GM21529 (cell line): Measurements from ENCODE around the gene RMI1.
A peak's percentile ranks its signal among the peaks of the same experiment; 100 is the strongest.

Experiments used
- ATAC-seq: cut with Tn5 transposase; IDR thresholded peaks from one replicate; pipeline ENCODE4 v1.9.1; 2021; ENCODE audit not compliant: unreplicated experiment

RMI1 gene

DNA sequence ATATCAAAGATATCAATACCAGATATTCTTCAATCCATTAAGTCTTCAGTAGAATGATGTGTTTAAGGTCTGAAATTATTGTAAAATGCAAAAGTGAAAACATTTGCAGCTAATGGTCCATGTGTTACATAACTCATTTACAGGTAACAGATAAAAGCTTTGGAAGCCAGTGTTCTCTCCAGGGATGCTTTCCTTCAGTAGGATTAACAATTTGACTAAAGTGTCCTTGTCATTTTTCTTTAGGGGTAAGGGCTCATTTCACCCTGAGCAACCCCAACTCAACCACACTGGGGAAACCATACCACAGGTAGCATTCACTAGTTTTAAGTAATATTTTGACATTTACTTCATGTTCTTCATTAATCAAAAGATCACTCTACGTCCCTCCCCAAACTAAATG lies 13.5 kb upstream of the RMI1 start:
- ATAC-seq, result no peak

- ATAC-seq, result no peak
Measured at GRCh38 chr9:83969602-83970001, 11.0 kb upstream of the RMI1 start.

GRCh38 chr9:83971485-83971884 lies 9.1 kb upstream of the RMI1 start:
- no peak for ATAC-seq

GRCh38 chr9:83972286-83972685 lies 8.3 kb upstream of the RMI1 start:
- no peak for ATAC-seq

- ATAC-seq, result no peak
Measured at GRCh38 chr9:83975300-83975699, 5.3 kb upstream of the RMI1 start.

DNA sequence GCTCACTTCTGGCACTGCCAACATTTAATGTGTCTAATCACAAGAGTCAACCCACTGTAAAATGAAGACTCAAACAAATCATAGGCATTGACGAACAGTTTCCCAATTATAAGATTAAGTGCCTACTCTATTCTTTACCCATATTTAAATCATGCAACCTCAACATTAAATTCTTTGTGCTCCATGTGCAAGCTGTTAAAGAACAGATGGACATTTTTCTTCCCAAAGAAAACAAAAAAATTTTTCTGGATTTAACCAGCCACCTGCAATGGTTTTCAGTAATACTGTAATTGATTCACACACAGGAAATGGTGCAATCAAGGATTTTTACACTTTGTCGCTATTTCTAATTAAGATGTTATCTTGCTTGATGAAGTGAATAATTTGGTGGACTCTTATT lies 4.2 kb upstream of the RMI1 start:
- ATAC-seq, result no peak

DNA sequence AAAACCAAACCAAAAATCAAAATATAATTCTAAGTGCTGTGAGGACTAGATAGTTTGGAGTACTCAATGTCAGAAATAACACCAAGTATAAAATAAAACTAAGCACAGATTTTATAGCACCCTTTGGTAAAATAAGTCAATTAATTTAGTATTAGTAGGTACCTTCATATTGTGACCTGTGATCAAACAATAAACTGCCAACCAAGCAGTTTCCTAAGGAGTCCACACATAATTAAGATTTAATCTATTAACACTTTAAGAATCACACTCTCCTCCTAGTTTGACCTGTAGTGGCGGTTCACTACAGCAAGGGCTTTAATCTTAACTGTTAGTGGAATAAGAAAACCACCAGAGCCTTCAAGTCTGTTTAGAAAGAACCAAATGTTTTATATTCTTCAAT lies 3.4 kb upstream of the RMI1 start:
- no peak for ATAC-seq

DNA sequence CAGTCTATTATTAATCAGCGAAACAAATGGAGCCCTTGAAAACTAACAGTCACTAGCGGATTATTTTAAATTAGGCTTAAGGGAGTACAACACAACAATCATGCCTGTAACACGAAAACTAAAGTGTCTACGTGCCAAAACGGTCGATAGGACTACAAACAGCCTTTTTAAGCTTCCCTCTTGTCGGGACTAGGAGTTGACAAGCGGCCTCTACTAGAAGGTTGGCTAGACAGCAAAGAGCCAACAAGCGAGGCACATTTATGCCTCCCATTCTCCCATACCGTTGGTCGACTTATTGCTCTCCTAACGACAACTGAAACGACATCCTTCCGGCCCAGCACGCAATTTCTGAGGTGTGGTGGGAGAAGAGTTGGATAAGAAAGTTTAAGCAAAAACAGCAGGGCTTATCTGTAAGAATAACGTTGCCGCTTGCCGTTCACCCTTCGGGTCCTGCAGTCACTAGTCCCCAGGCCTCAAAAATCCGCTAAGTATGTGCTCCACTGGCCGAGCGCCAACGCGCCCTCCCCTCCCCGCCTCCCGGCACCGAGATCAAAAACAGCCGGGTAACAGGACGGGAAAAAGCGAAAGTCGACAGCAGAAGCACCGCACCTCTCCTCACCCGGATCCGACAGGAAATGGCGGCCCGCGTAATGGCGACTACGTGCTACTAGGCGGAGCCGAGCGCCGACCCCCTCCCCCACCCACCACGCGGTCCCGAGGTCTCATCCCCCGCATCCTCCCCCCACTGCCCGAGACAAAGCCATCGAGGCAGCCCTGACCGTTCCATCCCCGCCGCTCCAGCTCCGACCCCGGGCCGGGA lies 1.4 kb upstream of the RMI1 start:
- ATAC-seq, result peak; percentile 30

- peak; percentile 79 for ATAC-seq
Measured at GRCh38 chr9:83979812-83980394, 702 bp upstream of the RMI1 start, which contains the start of gene HNRNPK. HNRNPK (minus strand) TSS chr9:83980215; CDS start chr9:83978252, 1,963 bp downstream.

DNA sequence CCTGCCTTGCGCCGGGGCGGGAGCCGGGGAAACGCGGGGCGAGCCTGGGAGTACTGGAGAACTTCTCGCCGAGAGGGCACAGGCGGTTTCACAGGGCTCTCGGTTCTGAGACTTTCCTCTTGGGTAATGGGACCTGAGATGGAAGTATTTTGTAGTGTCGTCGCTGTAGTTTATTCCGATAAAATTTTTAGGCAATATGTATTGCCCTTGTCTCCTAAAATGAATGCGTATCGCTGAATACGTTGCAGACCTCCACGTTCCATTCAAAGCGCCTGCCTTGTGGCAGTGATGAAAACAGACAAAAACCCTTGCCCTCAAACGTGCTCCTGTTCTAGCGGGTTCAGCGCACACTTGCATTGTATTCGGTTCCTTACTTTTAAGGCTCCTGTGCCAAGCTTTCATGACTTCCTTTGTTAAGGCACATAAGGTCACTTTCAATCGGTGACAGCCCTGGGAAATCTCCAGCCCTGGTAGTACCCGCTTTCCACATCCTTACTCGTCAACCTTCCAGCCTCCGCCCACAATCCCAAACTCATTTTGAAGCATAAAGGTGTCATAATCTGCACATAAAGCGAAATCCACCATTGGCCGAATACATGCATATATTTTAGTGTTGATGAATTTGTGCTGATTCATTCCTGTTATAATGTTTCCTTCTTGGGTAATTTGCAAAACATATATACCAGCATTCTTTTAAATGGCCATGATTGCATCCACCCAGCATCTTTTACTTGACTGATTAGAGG lies 694 bp downstream of the RMI1 start:
- ATAC-seq, result no peak

GRCh38 chr9:83986195-83986594 lies 5.6 kb downstream of the RMI1 start:
- peak; percentile 39 for ATAC-seq

DNA sequence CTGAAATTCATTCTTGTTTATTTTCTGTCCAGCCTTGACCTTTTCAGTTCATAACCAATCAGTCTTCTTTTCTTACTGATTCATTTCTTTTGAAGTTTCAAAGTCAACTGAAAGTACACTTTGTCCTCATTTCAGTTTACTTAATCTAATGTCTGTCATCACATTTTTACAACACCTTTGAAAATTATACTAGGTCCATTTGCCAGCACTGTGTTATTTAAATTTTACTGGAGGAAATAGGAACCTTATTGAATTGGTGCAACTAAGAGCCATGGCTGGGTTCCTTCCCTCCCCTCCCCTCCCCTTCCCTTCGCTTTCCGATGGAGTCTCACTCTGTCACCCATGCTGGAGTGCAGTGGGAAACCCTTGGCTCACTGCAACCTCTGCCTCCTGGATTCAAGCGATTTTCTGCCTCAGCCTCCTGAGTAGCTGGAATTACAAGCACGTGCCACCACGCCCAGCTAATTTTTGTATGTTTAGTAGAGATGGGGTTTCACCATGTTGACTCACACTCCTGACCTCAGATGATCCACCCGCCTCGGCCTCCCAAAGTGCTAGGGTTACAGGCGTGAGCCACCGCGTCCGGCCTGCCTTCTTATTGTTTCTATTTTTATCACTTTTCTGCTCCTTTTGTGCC lies 6.3 kb downstream of the RMI1 start:
- no peak for ATAC-seq

- no peak for ATAC-seq
Measured at GRCh38 chr9:83987402-83987791, 6.8 kb downstream of the RMI1 start.

- ATAC-seq, result no peak
Measured at GRCh38 chr9:83988411-83988810, 7.8 kb downstream of the RMI1 start.

- ATAC-seq, result no peak
Measured at GRCh38 chr9:83991355-83991754, 10.8 kb downstream of the RMI1 start.

DNA sequence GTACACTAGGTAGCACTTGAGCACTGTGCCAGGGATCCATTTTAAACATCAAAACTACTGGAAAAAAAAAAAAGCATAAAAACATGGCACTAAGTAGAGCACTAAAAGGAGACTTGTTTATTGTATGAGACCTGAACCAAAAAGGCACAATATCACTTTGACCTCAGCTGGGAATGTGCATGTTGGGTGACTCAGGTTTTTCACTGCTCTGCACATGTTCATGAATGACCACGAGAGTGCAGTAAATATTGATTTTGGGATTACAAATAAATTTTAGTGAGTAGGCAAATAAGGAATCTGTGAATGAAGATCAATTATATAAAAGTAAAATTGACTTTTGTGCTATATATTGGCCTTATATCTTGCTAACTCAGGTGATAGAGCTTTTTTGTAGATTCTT lies 11.8 kb downstream of the RMI1 start:
- no peak for ATAC-seq

DNA sequence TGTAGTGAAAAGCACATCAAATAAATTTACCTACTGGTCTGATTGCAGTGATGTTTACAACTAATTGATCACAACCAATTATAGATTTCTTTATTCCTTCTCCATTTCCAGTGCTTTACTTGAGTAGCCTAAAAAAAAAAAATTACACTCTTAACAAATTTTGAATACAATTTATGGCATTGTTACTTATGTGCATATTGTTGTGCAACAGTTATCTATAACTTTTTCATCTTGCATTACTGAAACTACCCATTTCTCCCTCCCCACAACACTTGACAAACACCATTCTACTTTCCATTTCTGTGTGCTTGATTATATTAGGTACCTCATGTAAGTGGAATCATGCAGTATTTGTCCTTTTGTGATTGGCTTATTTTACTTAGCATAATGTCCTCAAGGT lies 12.3 kb downstream of the RMI1 start:
- no peak for ATAC-seq

DNA sequence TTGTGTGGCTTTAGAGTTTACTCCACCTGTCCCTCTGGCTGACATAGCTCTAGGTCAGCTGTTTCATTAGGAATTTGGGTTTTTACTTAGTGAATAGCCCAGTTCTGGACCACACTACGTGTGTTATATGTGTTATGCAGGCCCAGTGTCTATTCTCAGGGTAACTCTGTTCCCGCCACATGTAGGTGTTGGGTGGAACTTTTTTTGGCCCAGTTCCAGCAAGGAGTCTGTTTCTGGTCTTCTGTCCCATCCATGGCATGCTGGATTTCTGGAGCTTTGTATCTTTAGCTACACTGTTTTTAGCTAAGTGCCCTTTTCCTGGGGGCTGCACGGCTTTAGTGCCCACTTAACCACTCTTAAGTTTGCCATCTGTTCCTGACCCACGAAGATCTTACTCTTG lies 15.5 kb downstream of the RMI1 start:
- no peak for ATAC-seq

- no peak for ATAC-seq
Measured at GRCh38 chr9:83999141-83999918, 18.7 kb downstream of the RMI1 start.

GRCh38 chr9:84000186-84000585 lies 19.6 kb downstream of the RMI1 start:
- ATAC-seq, result no peak

DNA sequence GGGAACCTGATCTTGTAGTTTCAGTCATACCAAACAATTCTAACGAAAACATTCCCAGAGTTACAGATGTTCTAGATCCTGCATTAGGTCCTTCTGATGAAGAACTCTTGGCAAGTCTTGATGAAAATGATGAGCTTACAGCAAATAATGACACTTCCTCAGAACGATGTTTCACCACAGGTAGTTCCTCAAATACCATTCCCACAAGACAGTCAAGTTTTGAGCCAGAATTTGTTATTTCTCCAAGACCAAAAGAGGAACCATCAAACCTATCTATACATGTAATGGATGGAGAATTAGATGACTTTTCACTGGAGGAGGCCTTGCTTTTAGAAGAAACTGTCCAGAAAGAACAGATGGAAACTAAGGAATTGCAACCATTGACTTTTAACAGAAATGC lies 21.0 kb downstream of the RMI1 start:
- ATAC-seq, result no peak
